Rectal smooth muscle tissue (tissue), 1 donor: ENCODE results near the gene NOP16.

Experiments used
- H3K27ac ChIP-seq: one replicate; pipeline ENCODE4 v1.7.0; 2013; ENCODE audit warnings: low read depth, low read length, inconsistent platforms
- H3K27me3 ChIP-seq: one replicate; pipeline ENCODE4 v1.7.0; 2013; ENCODE audit warnings: low read length; ENCODE audit not compliant: control insufficient read depth, insufficient read depth
- H3K36me3 ChIP-seq: one replicate; pipeline ENCODE4 v1.7.0; 2013; ENCODE audit warnings: low read length; ENCODE audit not compliant: control insufficient read depth, insufficient read depth
- H3K4me1 ChIP-seq: one replicate; pipeline ENCODE4 v1.7.0; 2013; ENCODE audit warnings: low read length; ENCODE audit not compliant: control insufficient read depth, insufficient read depth
- H3K4me3 ChIP-seq: one replicate; pipeline ENCODE4 v1.7.0; 2013; ENCODE audit warnings: low read length
- H3K9ac ChIP-seq: one replicate; pipeline ENCODE4 v1.7.0; 2013; ENCODE audit warnings: low read length

NOP16 gene

DNA sequence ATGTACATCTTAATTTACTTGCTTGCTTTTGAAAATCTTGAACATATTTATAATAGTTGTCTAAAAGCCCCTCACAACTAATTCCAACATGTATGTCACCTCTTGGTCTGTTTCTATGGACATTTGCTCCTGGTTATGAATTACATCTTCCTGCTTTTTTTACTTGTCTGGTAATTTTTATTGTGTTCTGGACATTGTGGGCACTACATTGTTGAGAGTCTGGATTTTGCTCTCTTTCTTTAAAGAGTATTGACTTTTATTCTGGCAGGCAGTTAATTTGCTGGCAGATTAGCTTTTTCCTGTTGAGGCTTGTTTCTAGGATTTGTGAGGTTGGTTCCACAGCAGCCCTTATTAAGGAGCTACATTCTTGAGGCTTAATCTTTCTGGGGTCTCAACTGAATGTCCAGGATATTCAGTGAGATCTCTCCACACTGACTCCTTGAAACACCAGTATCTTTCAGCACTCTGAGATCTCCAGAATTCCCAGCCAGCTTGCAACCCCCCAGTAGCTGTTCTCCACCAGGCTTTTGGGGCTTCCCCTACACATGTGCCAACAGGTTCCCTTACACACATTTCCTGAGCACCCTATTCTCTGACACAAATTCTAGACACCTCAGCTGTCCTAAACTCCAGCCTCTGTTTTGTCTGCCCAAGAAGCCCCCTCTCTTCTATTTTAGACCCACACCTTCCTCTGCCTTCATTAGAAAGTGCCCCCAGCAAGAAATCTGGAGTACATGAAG lies 54.2 kb downstream of the NOP16 start:
- no peaks in the 10 kb centered on the region for H3K4me1 ChIP-seq
- H3K27ac ChIP-seq = no peak overlapping the region
- H3K27me3 ChIP-seq = no peaks in the 10 kb centered on the region
- no peak overlapping the region for H3K9ac ChIP-seq
- no peak overlapping the region for H3K4me3 ChIP-seq
- no peaks in the 10 kb centered on the region for H3K36me3 ChIP-seq
